ENCODE results near the gene KCNA2.

The KCNA2 gene

DNA sequence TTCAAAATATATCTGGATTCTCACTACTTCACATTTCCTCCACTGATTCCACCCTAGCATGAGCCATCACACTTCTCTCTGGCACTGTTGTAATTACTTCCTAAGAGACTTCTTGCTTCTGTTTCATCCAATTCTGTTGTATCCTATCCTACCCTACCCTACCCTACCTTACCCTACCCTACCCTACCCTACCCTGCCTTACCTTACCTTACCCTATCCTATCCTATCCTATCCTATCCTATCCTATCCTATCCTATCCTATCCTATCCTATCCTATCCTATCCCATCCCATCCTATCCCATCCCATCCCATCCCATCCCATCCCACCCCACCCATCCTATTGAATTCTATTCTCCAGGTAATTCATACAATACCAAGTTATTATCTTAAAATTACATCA lies 29.7 kb downstream of the KCNA2 start:
- in situ Hi-C loops (cut with MboI; ENCODE audit: low sequenced_read_pairs): no loop called here

GRCh38 chr1:110573314-110573713 lies 32.8 kb downstream of the KCNA2 start:
- in situ Hi-C loops (cut with MboI; ENCODE audit: low sequenced_read_pairs): no loop called here

DNA sequence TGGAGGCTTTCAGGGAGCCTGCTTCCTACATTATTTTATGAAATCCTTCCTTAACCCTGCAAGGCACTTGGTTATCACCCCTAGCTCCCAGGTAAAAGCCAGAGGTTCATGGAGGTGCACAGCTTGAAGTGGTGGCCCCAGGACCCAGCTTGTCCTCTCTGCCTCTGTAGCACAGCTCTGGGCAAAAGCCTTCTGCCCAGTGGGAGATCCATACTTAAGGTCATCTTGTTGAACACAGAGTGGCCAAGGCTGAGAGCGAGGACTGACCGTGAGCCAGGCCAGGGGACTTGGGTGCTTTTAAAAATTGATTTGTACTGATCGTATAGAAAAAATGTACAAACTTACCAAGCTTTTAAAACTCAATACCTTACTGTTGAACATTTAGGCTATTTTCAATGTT lies 33.4 kb downstream of the KCNA2 start:
- in situ Hi-C loops (cut with MboI; ENCODE audit: low sequenced_read_pairs): no loop called here

- in situ Hi-C loops (cut with MboI; ENCODE audit: low sequenced_read_pairs): no loop called here
Measured at GRCh38 chr1:110570901-110571300, 35.3 kb downstream of the KCNA2 start.

GRCh38 chr1:110570307-110570706 lies 35.9 kb downstream of the KCNA2 start:
- in situ Hi-C loops (cut with MboI; ENCODE audit: low sequenced_read_pairs): no loop called here

GRCh38 chr1:110566836-110567235 lies 39.3 kb downstream of the KCNA2 start:
- in situ Hi-C loops (cut with MboI; ENCODE audit: low sequenced_read_pairs): no loop called here

DNA sequence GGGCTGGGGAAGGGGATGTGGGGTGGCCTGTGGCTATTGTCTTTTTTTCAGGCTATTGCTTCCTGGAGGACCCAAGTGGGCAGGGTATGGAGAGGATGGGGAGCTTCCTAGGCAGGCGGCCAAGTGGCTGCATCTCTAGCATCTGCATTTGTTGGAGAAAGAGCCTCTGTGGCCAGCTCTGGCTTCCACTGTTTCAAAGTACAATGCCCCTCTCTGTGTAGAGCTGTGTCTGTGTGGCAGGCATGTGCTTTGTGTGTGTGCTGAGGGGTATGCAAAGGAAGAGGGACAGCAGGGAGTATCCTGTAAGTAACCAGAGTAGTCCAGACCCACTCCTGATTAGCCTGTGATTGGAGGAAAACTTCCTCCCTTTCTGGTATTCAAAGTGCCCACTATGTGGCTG lies 40.6 kb downstream of the KCNA2 start:
- in situ Hi-C loops (cut with MboI; ENCODE audit: low sequenced_read_pairs): no loop called here

DNA sequence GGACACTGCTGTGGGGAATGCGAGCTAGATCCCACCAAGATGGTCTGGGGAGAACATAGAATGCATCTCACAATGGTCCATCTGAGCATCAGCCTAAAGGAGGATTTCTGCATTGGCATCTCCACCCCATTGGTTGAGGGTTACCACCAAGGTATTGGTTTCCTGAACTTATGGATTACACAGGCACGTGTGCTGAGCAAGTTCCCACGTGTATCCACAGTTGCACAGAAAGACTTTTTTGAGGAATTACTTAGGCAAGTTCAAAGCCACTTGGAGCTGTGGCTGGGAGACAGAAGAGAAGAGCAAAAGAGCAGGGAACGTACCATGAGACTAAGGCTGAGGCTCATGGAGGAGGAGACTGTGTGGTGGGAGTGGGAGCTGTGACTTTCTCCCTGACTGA lies 43.1 kb downstream of the KCNA2 start:
- in situ Hi-C loops (cut with MboI; ENCODE audit: low sequenced_read_pairs): no loop called here

- in situ Hi-C loops (cut with MboI; ENCODE audit: low sequenced_read_pairs): no loop called here
Measured at GRCh38 chr1:110561596-110561995, 44.6 kb downstream of the KCNA2 start.

GRCh38 chr1:110559157-110559556 lies 47.0 kb downstream of the KCNA2 start:
- in situ Hi-C loops (cut with MboI; ENCODE audit: low sequenced_read_pairs): no loop called here

DNA sequence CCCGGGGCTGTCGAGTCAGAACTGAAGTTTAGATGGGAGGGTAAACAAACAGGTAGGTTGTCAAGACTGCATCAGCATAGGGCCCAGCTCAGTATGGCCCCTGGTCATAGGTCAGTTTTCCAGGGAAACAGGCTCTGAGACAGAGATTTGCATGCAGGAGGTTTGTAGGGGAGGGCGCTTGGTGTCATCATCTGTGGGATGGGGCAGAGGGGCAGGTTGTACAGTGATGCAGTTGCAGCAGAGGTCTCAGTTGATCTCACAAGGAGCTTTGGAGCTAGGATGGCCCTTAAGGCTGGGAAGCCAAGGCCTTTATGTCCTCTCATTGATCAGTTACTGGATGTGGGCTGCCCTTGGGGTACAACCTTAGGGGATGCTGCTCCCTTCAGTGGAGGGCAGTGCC lies 48.7 kb downstream of the KCNA2 start:
- in situ Hi-C loops (cut with MboI; ENCODE audit: low sequenced_read_pairs): no loop called here

DNA sequence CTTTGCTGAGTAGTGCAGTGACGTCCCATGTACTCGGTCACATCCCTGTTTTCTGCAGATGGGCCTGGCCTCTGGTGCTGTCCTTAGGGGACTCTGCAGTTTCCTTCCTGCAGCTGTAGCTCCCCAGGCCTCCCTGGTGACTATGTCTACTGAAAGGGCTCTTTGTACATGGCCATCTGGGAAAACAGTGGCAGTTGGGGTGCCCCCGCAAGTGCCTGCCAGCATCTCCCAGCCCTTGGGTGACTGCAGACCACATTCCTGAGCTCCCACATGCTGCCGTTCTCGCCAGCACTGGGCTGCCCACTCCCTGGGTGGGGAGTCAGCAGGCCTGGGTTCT lies 49.7 kb downstream of the KCNA2 start:
- in situ Hi-C loops (cut with MboI; ENCODE audit: low sequenced_read_pairs): no loop called here

GRCh38 chr1:110555807-110556470 lies 50.2 kb downstream of the KCNA2 start:
- in situ Hi-C loops (cut with MboI; ENCODE audit: low sequenced_read_pairs): no loop called here

- in situ Hi-C loops (cut with MboI; ENCODE audit: low sequenced_read_pairs): no loop called here
Measured at GRCh38 chr1:110554871-110555801, 51.0 kb downstream of the KCNA2 start.

DNA sequence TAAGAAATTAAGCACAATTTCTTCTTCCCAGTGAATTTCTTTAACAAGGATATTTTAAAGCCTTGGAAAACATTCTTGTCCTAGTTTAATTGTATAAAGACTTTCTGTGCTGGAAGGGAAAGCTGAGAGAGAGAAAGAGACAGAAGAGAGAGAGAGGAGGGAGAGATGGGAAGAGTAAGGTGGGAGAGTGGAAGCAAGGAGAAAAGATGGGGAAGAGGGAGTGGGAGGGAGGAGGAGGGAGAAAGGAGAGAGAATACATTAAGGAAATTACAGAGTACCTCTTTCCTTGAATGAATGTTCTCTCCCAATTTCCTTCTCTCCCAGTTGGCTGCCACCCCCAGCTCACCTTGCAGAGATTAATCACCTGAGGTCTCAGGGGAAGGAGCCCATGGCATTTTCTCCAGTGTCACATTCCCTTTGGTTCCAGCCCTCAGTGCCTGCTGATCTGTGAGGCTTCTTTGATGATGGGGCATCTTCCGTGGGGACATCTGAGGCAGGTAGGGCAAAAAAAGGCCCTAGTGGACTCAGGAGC lies 54.8 kb downstream of the KCNA2 start:
- in situ Hi-C loops (cut with MboI; ENCODE audit: low sequenced_read_pairs): no loop called here

DNA sequence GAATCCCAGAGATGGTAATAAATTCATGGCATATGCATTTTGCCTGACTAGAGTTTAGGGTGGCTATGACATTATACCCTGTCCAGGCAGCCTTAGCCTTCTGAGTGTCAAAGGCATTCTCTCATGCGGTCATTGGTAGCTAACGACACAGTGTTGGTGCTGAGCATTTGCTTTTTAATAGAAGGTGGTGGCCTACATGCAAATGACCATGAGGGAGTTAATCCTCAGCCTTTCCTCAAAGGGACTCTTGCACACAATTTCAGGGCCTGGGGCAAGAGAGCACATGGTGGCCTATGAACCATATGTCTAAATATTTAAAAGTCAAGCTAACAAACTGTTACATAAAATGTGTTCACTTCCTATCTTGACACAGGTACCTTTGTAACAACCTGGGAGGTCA lies 56.3 kb downstream of the KCNA2 start:
- in situ Hi-C loops (cut with MboI; ENCODE audit: low sequenced_read_pairs): no loop called here

DNA sequence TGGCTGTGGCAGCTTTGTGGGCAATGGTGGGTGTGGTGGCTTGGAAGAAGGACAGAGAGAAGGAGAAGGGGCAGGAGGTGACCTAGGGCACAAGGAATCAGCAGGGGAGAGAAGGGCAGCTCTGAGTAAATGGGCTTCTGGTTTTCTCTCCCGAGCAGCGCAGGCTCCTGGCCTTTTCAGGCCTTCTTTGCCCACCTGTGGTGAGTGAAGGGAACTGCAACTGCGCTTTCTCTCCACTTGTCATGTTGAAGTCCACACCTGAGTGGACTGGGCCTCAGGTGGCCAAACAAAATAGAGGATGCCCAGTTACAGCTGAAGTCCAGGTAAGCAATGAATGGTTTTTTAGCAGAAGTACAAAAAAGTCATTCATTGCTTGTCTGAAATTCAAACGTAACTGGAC lies 57.8 kb downstream of the KCNA2 start:
- in situ Hi-C loops (cut with MboI; ENCODE audit: low sequenced_read_pairs): no loop called here

GRCh38 chr1:110547017-110547416 lies 59.1 kb downstream of the KCNA2 start:
- in situ Hi-C loops (cut with MboI; ENCODE audit: low sequenced_read_pairs): no loop called here

DNA sequence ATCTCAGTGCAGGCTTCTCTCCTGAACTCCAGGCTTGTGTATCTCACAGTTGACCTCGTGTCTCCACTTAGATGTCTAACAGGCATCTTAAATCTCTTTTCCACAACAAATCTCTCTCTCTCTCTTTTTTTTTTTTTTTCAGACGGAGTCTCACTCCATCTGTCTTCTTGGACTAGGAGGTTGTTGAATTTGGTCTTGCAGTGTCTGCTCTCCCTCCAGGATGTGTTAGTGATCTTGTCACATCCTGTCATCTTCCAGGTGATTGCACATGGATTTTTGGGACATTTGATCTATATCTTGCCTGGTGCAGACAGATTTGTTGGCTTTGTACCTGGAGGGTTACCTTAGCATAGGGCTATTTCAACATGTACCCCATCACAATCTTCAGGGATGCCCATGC lies 60.7 kb downstream of the KCNA2 start:
- in situ Hi-C loops (cut with MboI; ENCODE audit: low sequenced_read_pairs): no loop called here

DNA sequence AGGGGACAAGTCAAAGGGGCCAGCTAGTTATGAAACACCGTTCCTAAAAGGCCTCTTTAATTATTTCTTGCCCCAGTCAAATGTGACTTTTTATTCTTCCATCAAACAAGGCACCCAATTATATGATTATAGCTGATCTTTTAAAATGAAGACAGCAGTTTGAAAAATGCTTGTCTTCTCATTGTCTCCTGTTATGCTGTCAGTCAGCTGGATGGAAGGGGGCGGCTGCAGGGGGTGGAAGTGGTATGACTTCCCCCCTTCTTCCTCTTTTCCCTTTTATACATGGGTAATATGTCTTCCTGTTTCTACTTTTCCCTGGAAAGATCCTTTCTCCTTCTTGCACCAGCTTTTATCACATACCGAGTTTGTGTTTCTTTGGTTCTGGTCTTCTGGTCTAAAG lies 61.4 kb downstream of the KCNA2 start:
- in situ Hi-C loops (cut with MboI; ENCODE audit: low sequenced_read_pairs): no loop called here
